GM23338 (cell line): ENCODE measurements around the gene TRAF3. TPM values are rescaled to one million over a fixed set of nuclear protein-coding genes. Genes with fewer than 3 reads are reported as not detected.
A peak's percentile ranks its signal among the peaks of the same experiment; 100 is the strongest.

Experiments
- ATAC-seq: fragments of 200-7000 bp; cut with Tn5 transposase; 3 replicates; pipeline ENCODE4 v1.9.1; 2020
- DNase-seq: peaks from one replicate; pipeline ENCODE4 v3.0.0-alpha.2; 2015; ENCODE audit warnings: low spot score
- H2AFZ ChIP-seq: fragments of 200-600 bp; sonication (generic); 2 replicates; pipeline ENCODE4 v1.8.0; 2016; ENCODE audit warnings: antibody characterized with exemption, mild to moderate bottlenecking, moderate library complexity
- H3F3A ChIP-seq: fragments of 200-600 bp; sonication (generic); replicated peaks from 2 replicates; pipeline ENCODE4 v1.8.0; 2017; ENCODE audit warnings: antibody characterized with exemption, mixed run types, low read depth
- H3K27ac ChIP-seq: fragments of 200-600 bp; sonication (generic); 2 replicates; pipeline ENCODE4 v1.6.1; 2016; ENCODE audit warnings: low read depth
- H3K27me3 ChIP-seq: fragments of 200-600 bp; sonication (generic); 2 replicates; pipeline ENCODE4 v1.8.0; 2016; ENCODE audit warnings: mild to moderate bottlenecking, mixed run types, moderate library complexity; ENCODE audit not compliant: insufficient read depth
- H3K36me3 ChIP-seq: fragments of 200-600 bp; sonication (generic); 2 replicates; pipeline ENCODE4 v1.8.0; 2016; ENCODE audit warnings: mild to moderate bottlenecking; ENCODE audit not compliant: insufficient read depth
- H3K4me1 ChIP-seq: fragments of 200-600 bp; sonication (generic); 2 replicates; pipeline ENCODE4 v1.8.0; 2016; ENCODE audit warnings: mild to moderate bottlenecking, moderate library complexity; ENCODE audit not compliant: insufficient read depth
- H3K4me2 ChIP-seq: fragments of 200-600 bp; sonication (generic); 2 replicates; pipeline ENCODE4 v1.7.1; 2017; ENCODE audit warnings: mixed run types
- H3K4me3 ChIP-seq: fragments of 200-600 bp; sonication (generic); 2 replicates; pipeline ENCODE4 v1.6.1; 2016; ENCODE audit warnings: mixed run types
- H3K79me2 ChIP-seq: fragments of 200-600 bp; sonication (generic); replicated peaks from 2 replicates; pipeline ENCODE4 v1.8.0; 2017; ENCODE audit warnings: mild to moderate bottlenecking; ENCODE audit not compliant: insufficient read depth
- H3K9me2 ChIP-seq: fragments of 200-600 bp; sonication (generic); 2 replicates; pipeline ENCODE4 v1.8.0; 2017; ENCODE audit not compliant: insufficient read depth
- H4K20me1 ChIP-seq: fragments of 200-600 bp; sonication (generic); replicated peaks from 2 replicates; pipeline ENCODE4 v1.8.0; 2017; ENCODE audit warnings: mild to moderate bottlenecking; ENCODE audit not compliant: insufficient read depth
- H3K27ac Mint-ChIP-seq: 2 replicates; pipeline ENCODE4 v1.8.0; 2020; ENCODE audit warnings: inconsistent platforms, mild to moderate bottlenecking, moderate library complexity, mixed read lengths
- H3K27me3 Mint-ChIP-seq: 3 replicates; pipeline ENCODE4 v1.8.0; 2022; ENCODE audit warnings: low read depth, mild to moderate bottlenecking, moderate library complexity, mixed read lengths, inconsistent platforms; ENCODE audit not compliant: insufficient read depth, poor library complexity
- H3K36me3 Mint-ChIP-seq: 3 replicates; pipeline ENCODE4 v1.8.0; 2021; ENCODE audit warnings: low read depth, mild to moderate bottlenecking, inconsistent platforms, moderate library complexity, mixed read lengths
- H3K4me1 Mint-ChIP-seq: 3 replicates; pipeline ENCODE4 v1.8.0; 2020; ENCODE audit warnings: mild to moderate bottlenecking, inconsistent platforms, mixed read lengths
- H3K4me3 Mint-ChIP-seq: 3 replicates; pipeline ENCODE4 v1.8.0; 2021; ENCODE audit warnings: moderate library complexity, mild to moderate bottlenecking, inconsistent platforms, mixed read lengths
- H3K9me3 Mint-ChIP-seq: 3 replicates; pipeline ENCODE4 v1.8.0; 2020; ENCODE audit warnings: moderate library complexity, mild to moderate bottlenecking, inconsistent platforms, mixed read lengths
- CREB1 ChIP-seq: fragments of 250-450 bp; sonication (Bioruptor Pico); IDR thresholded peaks from 2 replicates; pipeline ENCODE4 v1.5.0; 2020; ENCODE audit warnings: low read depth, mild to moderate bottlenecking, moderate library complexity
- CTCF ChIP-seq, 2 experiments: fragments of 200-600 bp in 1 of 2; sonication (generic) in 1 of 2; conservative IDR thresholded peaks; 2 replicates each; pipeline versions ENCODE4 v1.5.1 to v1.6.1; 2016 to 2017; ENCODE audit warnings: antibody characterized with exemption in 2 of 2, low read depth in 2 of 2, mild to moderate bottlenecking in 2 of 2, moderate library complexity in 1 of 2
- EZH2phosphoT487 ChIP-seq: fragments of 200-600 bp; sonication (generic); IDR thresholded peaks from one replicate; pipeline ENCODE4 v1.8.1; 2018; ENCODE audit warnings: antibody characterized with exemption; ENCODE audit not compliant: unreplicated experiment
- JUNB ChIP-seq: IDR thresholded peaks from one replicate; pipeline ENCODE4 v1.6.1; 2016; ENCODE audit warnings: antibody characterized with exemption; ENCODE audit not compliant: unreplicated experiment
- NANOG ChIP-seq: IDR thresholded peaks from 2 replicates; pipeline ENCODE4 v1.6.1; 2016; ENCODE audit warnings: antibody characterized with exemption, borderline replicate concordance
- POLR2AphosphoS5 ChIP-seq: IDR thresholded peaks from 2 replicates; pipeline ENCODE4 v1.6.1; 2016; ENCODE audit warnings: antibody characterized with exemption, low read depth
- ZNF114 ChIP-seq: fragments of 250-450 bp; sonication (Bioruptor Pico); IDR thresholded peaks from 2 replicates; pipeline ENCODE4 v1.5.0; 2020; ENCODE audit warnings: mild to moderate bottlenecking, moderate library complexity
- polyA plus RNA-seq: library from polyadenylated mRNA; unstranded; fragments of >200 nt; fragmentation: Nextera tagmentation; extraction: Ambion mirVana; gene quantifications from 2 replicates; pipeline ENCODE4 v1.2.1, GENCODE V29; 2016
- total RNA-seq: library from RNA; depleted of rRNA; stranded (reverse); fragments of >200 nt; shearing (Covaris generic); gene quantifications from 2 replicates; pipeline ENCODE4 v1.2.3, GENCODE V29; 2014
- TF ChIP-seq, protein P1 (sequence below): fragments of 250-450 bp; sonication (Bioruptor Pico); IDR thresholded peaks from 2 replicates; pipeline ENCODE4 v1.5.0; 2020; ENCODE audit warnings: mild to moderate bottlenecking, moderate library complexity
- TF ChIP-seq, protein P2 (sequence below): IDR thresholded peaks from 2 replicates; pipeline ENCODE4 v1.6.1; 2016; ENCODE audit warnings: antibody characterized with exemption
- TF ChIP-seq, protein P3 (sequence below): IDR thresholded peaks from one replicate; pipeline ENCODE4 v1.6.1; 2018; ENCODE audit warnings: antibody characterized with exemption; ENCODE audit not compliant: unreplicated experiment

TRAF3 gene
- total and polyA plus RNA-seq, 2 experiments from 2014 or later = 3.7 to 9.3 TPM

DNA sequence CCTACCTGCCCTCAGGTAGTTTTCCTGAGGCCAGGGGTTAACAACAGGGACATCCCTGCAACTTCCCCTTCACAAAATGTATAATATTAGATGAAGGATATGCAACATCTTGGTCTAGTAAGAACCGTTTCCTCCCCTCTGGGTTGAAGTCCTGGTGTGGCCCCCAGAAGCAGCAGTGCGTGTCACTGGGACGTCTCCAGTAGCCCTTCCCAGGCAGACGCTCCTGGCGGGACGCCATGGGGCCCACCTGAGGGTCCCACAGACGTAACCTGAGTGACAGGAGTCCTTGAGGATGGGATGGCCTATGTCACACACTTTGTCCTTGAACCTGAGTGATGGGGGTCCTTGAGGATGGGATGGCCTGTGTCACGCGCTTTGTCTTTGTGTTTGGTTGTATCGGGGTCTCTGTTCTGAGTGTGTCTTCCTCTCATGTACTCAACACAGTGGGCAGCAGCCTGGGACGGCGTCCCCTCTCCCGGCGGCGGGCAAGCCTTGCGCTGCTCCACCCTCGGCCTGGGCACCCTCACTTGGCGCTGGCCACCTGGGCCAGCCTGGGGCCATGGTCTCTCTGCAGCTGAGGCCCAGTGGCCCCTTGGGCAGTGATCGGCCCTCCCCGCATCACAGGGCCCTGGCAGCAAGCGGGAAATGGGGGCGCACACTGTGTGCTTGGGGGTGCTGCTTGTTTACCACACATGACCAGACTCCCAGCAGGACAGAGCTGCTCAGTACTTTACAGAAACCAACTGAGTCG, 130.9 kb downstream of the TRAF3 start (continued):
- TF ChIP-seq ZNF114 (CRISPR knock-in tag) (no peak), JUNB (no peak)
- TF ChIP-seq, protein P1, sequence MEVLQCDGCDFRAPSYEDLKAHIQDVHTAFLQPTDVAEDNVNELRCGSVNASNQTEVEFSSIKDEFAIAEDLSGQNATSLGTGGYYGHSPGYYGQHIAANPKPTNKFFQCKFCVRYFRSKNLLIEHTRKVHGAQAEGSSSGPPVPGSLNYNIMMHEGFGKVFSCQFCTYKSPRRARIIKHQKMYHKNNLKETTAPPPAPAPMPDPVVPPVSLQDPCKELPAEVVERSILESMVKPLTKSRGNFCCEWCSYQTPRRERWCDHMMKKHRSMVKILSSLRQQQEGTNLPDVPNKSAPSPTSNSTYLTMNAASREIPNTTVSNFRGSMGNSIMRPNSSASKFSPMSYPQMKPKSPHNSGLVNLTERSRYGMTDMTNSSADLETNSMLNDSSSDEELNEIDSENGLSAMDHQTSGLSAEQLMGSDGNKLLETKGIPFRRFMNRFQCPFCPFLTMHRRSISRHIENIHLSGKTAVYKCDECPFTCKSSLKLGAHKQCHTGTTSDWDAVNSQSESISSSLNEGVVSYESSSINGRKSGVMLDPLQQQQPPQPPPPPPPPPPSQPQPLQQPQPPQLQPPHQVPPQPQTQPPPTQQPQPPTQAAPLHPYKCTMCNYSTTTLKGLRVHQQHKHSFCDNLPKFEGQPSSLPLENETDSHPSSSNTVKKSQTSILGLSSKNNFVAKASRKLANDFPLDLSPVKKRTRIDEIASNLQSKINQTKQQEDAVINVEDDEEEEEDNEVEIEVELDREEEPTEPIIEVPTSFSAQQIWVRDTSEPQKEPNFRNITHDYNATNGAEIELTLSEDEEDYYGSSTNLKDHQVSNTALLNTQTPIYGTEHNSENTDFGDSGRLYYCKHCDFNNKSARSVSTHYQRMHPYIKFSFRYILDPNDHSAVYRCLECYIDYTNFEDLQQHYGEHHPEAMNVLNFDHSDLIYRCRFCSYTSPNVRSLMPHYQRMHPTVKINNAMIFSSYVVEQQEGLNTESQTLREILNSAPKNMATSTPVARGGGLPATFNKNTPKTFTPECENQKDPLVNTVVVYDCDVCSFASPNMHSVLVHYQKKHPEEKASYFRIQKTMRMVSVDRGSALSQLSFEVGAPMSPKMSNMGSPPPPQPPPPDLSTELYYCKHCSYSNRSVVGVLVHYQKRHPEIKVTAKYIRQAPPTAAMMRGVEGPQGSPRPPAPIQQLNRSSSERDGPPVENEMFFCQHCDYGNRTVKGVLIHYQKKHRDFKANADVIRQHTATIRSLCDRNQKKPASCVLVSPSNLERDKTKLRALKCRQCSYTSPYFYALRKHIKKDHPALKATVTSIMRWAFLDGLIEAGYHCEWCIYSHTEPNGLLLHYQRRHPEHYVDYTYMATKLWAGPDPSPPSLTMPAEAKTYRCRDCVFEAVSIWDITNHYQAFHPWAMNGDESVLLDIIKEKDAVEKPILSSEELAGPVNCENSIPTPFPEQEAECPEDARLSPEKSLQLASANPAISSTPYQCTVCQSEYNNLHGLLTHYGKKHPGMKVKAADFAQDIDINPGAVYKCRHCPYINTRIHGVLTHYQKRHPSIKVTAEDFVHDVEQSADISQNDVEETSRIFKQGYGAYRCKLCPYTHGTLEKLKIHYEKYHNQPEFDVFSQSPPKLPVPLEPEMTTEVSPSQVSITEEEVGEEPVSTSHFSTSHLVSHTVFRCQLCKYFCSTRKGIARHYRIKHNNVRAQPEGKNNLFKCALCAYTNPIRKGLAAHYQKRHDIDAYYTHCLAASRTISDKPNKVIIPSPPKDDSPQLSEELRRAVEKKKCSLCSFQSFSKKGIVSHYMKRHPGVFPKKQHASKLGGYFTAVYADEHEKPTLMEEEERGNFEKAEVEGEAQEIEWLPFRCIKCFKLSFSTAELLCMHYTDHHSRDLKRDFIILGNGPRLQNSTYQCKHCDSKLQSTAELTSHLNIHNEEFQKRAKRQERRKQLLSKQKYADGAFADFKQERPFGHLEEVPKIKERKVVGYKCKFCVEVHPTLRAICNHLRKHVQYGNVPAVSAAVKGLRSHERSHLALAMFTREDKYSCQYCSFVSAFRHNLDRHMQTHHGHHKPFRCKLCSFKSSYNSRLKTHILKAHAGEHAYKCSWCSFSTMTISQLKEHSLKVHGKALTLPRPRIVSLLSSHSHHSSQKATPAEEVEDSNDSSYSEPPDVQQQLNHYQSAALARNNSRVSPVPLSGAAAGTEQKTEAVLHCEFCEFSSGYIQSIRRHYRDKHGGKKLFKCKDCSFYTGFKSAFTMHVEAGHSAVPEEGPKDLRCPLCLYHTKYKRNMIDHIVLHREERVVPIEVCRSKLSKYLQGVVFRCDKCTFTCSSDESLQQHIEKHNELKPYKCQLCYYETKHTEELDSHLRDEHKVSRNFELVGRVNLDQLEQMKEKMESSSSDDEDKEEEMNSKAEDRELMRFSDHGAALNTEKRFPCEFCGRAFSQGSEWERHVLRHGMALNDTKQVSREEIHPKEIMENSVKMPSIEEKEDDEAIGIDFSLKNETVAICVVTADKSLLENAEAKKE = no peak

GRCh38 chr14:102908766-102909455, 131.7 kb downstream of the TRAF3 start:
- Histone ChIP-seq H3K79me2 (no peaks in the 10 kb centered on the region), H3F3A (0 out of 2 replicates have a peak, but pooled peaks cover 7% of the 10 kb centered on the region), H4K20me1 (no peaks in the 10 kb centered on the region), H3K27ac (no peak overlapping the region), H3K27me3 (no peaks in the 10 kb centered on the region), H3K4me3 (no peak overlapping the region), H3K9me2 (no peaks in the 10 kb centered on the region), H3K4me1 (no peaks in the 10 kb centered on the region), H2AFZ (no peak overlapping the region), H3K36me3 (no peaks in the 10 kb centered on the region), H3K4me2 (no peak overlapping the region)
- Mint-ChIP-seq H3K27ac (peak overlapping the region; percentile 59; the same call in 1 of the 2 replicates), H3K4me3 (no peak overlapping the region), H3K36me3 (peaks cover 32% of the 10 kb centered on the region), H3K9me3 (peaks cover 21% of the 10 kb centered on the region), H3K4me1 (no peaks in the 10 kb centered on the region), H3K27me3 (peaks cover 2% of the 10 kb centered on the region)
- ATAC-seq (no peak), DNase-seq (no peak)
- no peak for TF ChIP-seq POLR2AphosphoS5
- TF ChIP-seq JUNB = no peak
- TF ChIP-seq ZNF114 (CRISPR knock-in tag) = no peak
- no peak for TF ChIP-seq CREB1 (CRISPR knock-in tag)
- TF ChIP-seq, protein P2, sequence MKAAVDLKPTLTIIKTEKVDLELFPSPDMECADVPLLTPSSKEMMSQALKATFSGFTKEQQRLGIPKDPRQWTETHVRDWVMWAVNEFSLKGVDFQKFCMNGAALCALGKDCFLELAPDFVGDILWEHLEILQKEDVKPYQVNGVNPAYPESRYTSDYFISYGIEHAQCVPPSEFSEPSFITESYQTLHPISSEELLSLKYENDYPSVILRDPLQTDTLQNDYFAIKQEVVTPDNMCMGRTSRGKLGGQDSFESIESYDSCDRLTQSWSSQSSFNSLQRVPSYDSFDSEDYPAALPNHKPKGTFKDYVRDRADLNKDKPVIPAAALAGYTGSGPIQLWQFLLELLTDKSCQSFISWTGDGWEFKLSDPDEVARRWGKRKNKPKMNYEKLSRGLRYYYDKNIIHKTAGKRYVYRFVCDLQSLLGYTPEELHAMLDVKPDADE = no peak
- TF ChIP-seq EZH2phosphoT487 = no peak
- no peak for TF ChIP-seq NANOG
- TF ChIP-seq, protein P3, sequence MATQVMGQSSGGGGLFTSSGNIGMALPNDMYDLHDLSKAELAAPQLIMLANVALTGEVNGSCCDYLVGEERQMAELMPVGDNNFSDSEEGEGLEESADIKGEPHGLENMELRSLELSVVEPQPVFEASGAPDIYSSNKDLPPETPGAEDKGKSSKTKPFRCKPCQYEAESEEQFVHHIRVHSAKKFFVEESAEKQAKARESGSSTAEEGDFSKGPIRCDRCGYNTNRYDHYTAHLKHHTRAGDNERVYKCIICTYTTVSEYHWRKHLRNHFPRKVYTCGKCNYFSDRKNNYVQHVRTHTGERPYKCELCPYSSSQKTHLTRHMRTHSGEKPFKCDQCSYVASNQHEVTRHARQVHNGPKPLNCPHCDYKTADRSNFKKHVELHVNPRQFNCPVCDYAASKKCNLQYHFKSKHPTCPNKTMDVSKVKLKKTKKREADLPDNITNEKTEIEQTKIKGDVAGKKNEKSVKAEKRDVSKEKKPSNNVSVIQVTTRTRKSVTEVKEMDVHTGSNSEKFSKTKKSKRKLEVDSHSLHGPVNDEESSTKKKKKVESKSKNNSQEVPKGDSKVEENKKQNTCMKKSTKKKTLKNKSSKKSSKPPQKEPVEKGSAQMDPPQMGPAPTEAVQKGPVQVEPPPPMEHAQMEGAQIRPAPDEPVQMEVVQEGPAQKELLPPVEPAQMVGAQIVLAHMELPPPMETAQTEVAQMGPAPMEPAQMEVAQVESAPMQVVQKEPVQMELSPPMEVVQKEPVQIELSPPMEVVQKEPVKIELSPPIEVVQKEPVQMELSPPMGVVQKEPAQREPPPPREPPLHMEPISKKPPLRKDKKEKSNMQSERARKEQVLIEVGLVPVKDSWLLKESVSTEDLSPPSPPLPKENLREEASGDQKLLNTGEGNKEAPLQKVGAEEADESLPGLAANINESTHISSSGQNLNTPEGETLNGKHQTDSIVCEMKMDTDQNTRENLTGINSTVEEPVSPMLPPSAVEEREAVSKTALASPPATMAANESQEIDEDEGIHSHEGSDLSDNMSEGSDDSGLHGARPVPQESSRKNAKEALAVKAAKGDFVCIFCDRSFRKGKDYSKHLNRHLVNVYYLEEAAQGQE = no peak
- no peak for TF ChIP-seq CTCF (conservative IDR thresholded peaks at IDR 0.05; ENCODE audit: low read depth in 2 of 2)
